SK-N-SH treated with all-trans-retinoic acid at 6 μM for 48 hours (cell line): ENCODE data around the gene ATP5F1E.

ENCODE experiments used
- ATAC-seq: fragments of 200-7000 bp; cut with Tn5 transposase; 3 replicates; pipeline ENCODE4 v1.9.1; 2020; ENCODE audit warnings: mild to moderate bottlenecking, moderate library complexity
- ARNTL ChIP-seq: fragments of 450-650 bp; formaldehyde crosslinking; IDR thresholded peaks from 2 replicates; pipeline ENCODE4 v1.5.0; 2020; ENCODE audit warnings: low read depth, mild to moderate bottlenecking, moderate library complexity, borderline replicate concordance
- BACH2 ChIP-seq: fragments of 250-450 bp; sonication (Bioruptor Pico); IDR thresholded peaks from 2 replicates; pipeline ENCODE4 v1.9.0; 2021; ENCODE audit warnings: mild to moderate bottlenecking, borderline replicate concordance
- CSDC2 ChIP-seq: fragments of 250-450 bp; sonication (Bioruptor Pico); IDR thresholded peaks from 2 replicates; pipeline ENCODE4 v1.5.0; 2020; ENCODE audit warnings: mild to moderate bottlenecking, moderate library complexity
- ESRRG ChIP-seq: fragments of 250-450 bp; sonication (Bioruptor Pico); IDR thresholded peaks from 2 replicates; pipeline ENCODE4 v1.6.1; 2021; ENCODE audit warnings: mild to moderate bottlenecking
- GLIS3 ChIP-seq: fragments of 250-450 bp; sonication (Bioruptor Pico); IDR thresholded peaks from 2 replicates; pipeline ENCODE4 v1.5.0; 2020; ENCODE audit warnings: mild to moderate bottlenecking, moderate library complexity
- ISL1 ChIP-seq: fragments of 250-450 bp; sonication (Bioruptor Pico); IDR thresholded peaks from 2 replicates; pipeline ENCODE4 v2.1.2; 2022; ENCODE audit warnings: mild to moderate bottlenecking, moderate library complexity
- PPARA ChIP-seq: fragments of 250-450 bp; sonication (Bioruptor Pico); IDR thresholded peaks from 2 replicates; pipeline ENCODE4 v1.5.0; 2020; ENCODE audit warnings: mild to moderate bottlenecking, borderline replicate concordance
- RARB ChIP-seq: fragments of 250-450 bp; sonication (Bioruptor Pico); IDR thresholded peaks from 2 replicates; pipeline ENCODE4 v1.8.0; 2021; ENCODE audit warnings: mild to moderate bottlenecking, moderate library complexity
- TOX ChIP-seq: fragments of 250-450 bp; sonication (Bioruptor Pico); IDR thresholded peaks from 2 replicates; pipeline ENCODE4 v1.8.0; 2021; ENCODE audit warnings: mild to moderate bottlenecking, moderate library complexity, borderline replicate concordance
- ZC3H10 ChIP-seq: fragments of 250-450 bp; sonication (Bioruptor Pico); IDR thresholded peaks from 2 replicates; pipeline ENCODE4 v1.5.1; 2021; ENCODE audit warnings: mild to moderate bottlenecking, moderate library complexity
- ZFP3 ChIP-seq: fragments of 250-450 bp; sonication (Bioruptor Pico); IDR thresholded peaks from 2 replicates; pipeline ENCODE4 v1.5.0; 2020; ENCODE audit warnings: mild to moderate bottlenecking, moderate library complexity
- ZFP30 ChIP-seq: fragments of 450-650 bp; formaldehyde crosslinking; IDR thresholded peaks from 2 replicates; pipeline ENCODE4 v1.5.0; 2022; ENCODE audit warnings: mild to moderate bottlenecking, moderate library complexity
- ZNF565 ChIP-seq: fragments of 450-650 bp; formaldehyde crosslinking; conservative IDR thresholded peaks from 2 replicates; pipeline ENCODE4 v1.5.0; 2020; ENCODE audit warnings: low read depth, mild to moderate bottlenecking, moderate library complexity
- ZNF70 ChIP-seq: fragments of 450-650 bp; formaldehyde crosslinking; IDR thresholded peaks from 2 replicates; pipeline ENCODE4 v1.5.0; 2020; ENCODE audit warnings: mild to moderate bottlenecking, moderate library complexity
- TF ChIP-seq, protein P1 (sequence below): fragments of 250-450 bp; sonication (Bioruptor Pico); IDR thresholded peaks from 2 replicates; pipeline ENCODE4 v1.8.0; 2020; ENCODE audit warnings: mild to moderate bottlenecking, moderate library complexity, borderline replicate concordance
- TF ChIP-seq, protein P2 (sequence below): fragments of 250-450 bp; sonication (Bioruptor Pico); IDR thresholded peaks from 2 replicates; pipeline ENCODE4 v1.8.0; 2021; ENCODE audit warnings: low read depth, mild to moderate bottlenecking, moderate library complexity, borderline replicate concordance
- TF ChIP-seq, protein P3 (sequence below): fragments of 250-450 bp; sonication (Bioruptor Pico); IDR thresholded peaks from 2 replicates; pipeline ENCODE4 v1.5.0; 2020; ENCODE audit warnings: mild to moderate bottlenecking, moderate library complexity
- TF ChIP-seq, protein P4 (sequence below): fragments of 250-450 bp; sonication (Bioruptor Pico); IDR thresholded peaks from 2 replicates; pipeline ENCODE4 v1.5.1; 2021; ENCODE audit warnings: mild to moderate bottlenecking, moderate library complexity

Gene ATP5F1E

DNA sequence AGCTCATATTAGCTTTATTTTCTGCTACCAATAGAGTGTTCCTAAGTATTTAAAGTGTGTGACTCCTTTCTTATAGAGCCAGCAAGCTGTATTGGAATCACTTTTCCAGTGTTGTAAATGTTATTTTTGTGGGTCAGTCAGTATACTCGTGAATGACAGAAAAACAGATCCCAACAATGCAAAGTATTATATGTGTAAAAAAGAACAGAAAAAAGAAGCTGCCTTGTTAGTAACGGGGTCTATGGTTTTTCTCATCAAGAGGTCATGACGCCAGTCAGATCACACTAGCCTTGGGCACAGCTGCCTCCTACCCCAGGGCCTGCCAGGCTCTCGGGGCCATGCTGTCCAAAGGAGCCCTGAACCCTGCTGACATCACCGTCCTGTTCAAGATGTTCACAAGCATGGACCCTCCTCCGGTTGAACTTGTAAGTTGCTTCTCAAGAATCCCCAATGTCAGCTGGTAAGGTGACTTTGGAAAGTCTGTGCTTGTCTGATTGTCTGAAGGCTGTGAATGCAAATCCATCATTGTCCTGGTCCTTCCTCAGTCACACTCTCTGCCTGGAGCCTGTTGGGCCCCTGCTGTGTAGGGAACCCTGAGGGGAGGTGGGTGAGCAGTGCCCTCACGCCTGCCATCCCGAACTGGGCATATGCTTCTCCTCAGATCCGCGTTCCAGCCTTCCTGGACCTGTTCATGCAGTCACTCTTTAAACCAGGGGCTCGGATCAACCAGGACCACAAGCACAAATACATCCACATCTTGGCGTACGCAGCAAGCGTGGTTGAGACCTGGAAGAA is 41.3 kb downstream of the ATP5F1E start:
- no peak for ATAC-seq
- no peak for TF ChIP-seq PPARA (CRISPR knock-in tag)
- TF ChIP-seq BACH2 (CRISPR knock-in tag) = no peak
- no peak for TF ChIP-seq ZFP30 (CRISPR knock-in tag)
- no peak for TF ChIP-seq ARNTL (CRISPR knock-in tag)
- TF ChIP-seq ESRRG (CRISPR knock-in tag) = no peak
- no peak for TF ChIP-seq ZNF70
- no peak for TF ChIP-seq ISL1 (CRISPR knock-in tag)
- TF ChIP-seq ZNF565 = no peak
- TF ChIP-seq RARB = no peak
- TF ChIP-seq, protein P1, sequence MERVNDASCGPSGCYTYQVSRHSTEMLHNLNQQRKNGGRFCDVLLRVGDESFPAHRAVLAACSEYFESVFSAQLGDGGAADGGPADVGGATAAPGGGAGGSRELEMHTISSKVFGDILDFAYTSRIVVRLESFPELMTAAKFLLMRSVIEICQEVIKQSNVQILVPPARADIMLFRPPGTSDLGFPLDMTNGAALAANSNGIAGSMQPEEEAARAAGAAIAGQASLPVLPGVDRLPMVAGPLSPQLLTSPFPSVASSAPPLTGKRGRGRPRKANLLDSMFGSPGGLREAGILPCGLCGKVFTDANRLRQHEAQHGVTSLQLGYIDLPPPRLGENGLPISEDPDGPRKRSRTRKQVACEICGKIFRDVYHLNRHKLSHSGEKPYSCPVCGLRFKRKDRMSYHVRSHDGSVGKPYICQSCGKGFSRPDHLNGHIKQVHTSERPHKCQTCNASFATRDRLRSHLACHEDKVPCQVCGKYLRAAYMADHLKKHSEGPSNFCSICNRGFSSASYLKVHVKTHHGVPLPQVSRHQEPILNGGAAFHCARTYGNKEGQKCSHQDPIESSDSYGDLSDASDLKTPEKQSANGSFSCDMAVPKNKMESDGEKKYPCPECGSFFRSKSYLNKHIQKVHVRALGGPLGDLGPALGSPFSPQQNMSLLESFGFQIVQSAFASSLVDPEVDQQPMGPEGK = no peak
- TF ChIP-seq, all 23 proteins: peak for 0

DNA sequence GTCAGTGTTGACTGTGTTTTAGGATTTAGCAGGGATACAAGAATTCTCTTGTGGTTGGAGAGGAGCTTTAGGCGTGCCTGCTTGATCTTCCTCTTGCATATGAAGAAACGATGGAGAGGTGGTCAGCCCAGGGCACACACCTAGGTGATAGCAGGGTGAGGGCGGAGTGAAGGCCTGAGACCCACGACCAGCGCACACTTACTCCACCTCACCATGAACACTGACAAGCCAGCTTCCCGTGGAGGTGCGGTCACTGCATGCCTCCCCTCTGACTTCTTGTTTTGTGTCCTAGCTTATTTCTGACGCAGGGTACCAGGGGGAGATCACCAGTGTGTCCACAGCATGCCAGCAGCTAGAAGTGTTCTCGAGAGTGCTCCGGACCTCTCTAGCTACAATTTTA is 42.9 kb downstream of the ATP5F1E start:
- TF ChIP-seq, protein P2, sequence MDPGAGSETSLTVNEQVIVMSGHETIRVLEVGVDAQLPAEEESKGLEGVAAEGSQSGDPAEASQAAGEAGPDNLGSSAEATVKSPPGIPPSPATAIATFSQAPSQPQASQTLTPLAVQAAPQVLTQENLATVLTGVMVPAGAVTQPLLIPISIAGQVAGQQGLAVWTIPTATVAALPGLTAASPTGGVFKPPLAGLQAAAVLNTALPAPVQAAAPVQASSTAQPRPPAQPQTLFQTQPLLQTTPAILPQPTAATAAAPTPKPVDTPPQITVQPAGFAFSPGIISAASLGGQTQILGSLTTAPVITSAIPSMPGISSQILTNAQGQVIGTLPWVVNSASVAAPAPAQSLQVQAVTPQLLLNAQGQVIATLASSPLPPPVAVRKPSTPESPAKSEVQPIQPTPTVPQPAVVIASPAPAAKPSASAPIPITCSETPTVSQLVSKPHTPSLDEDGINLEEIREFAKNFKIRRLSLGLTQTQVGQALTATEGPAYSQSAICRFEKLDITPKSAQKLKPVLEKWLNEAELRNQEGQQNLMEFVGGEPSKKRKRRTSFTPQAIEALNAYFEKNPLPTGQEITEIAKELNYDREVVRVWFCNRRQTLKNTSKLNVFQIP (CRISPR knock-in tag) = no peak
- TF ChIP-seq ZFP3 (CRISPR knock-in tag) (no peak), ZNF70 (no peak), ZNF565 (no peak)
- TF ChIP-seq, protein P3, sequence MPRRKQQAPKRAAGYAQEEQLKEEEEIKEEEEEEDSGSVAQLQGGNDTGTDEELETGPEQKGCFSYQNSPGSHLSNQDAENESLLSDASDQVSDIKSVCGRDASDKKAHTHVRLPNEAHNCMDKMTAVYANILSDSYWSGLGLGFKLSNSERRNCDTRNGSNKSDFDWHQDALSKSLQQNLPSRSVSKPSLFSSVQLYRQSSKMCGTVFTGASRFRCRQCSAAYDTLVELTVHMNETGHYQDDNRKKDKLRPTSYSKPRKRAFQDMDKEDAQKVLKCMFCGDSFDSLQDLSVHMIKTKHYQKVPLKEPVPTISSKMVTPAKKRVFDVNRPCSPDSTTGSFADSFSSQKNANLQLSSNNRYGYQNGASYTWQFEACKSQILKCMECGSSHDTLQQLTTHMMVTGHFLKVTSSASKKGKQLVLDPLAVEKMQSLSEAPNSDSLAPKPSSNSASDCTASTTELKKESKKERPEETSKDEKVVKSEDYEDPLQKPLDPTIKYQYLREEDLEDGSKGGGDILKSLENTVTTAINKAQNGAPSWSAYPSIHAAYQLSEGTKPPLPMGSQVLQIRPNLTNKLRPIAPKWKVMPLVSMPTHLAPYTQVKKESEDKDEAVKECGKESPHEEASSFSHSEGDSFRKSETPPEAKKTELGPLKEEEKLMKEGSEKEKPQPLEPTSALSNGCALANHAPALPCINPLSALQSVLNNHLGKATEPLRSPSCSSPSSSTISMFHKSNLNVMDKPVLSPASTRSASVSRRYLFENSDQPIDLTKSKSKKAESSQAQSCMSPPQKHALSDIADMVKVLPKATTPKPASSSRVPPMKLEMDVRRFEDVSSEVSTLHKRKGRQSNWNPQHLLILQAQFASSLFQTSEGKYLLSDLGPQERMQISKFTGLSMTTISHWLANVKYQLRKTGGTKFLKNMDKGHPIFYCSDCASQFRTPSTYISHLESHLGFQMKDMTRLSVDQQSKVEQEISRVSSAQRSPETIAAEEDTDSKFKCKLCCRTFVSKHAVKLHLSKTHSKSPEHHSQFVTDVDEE (CRISPR knock-in tag) = no peak
- TF ChIP-seq, protein P4, sequence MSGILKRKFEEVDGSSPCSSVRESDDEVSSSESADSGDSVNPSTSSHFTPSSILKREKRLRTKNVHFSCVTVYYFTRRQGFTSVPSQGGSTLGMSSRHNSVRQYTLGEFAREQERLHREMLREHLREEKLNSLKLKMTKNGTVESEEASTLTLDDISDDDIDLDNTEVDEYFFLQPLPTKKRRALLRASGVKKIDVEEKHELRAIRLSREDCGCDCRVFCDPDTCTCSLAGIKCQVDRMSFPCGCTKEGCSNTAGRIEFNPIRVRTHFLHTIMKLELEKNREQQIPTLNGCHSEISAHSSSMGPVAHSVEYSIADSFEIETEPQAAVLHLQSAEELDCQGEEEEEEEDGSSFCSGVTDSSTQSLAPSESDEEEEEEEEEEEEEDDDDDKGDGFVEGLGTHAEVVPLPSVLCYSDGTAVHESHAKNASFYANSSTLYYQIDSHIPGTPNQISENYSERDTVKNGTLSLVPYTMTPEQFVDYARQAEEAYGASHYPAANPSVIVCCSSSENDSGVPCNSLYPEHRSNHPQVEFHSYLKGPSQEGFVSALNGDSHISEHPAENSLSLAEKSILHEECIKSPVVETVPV (CRISPR knock-in tag) = no peak
- no peak for ATAC-seq

DNA sequence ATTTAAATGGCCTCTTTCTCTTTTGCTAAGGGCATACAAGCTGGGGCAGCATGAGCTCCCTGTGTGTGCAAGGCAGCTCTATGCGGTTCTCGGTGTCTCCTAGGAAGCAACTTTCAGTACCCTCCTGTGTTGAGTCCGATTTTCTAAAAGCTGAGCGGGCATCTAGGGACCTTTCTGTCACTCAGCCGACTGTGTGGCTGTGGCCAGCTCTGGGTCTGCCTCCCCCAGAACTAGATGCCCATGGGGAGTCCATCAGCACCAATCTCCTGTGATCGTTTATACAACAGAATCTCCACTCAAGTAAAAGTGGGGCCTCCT is 43.6 kb downstream of the ATP5F1E start:
- no peak for ATAC-seq
- TF ChIP-seq, protein P1 = no peak
- TF ChIP-seq ZC3H10 (CRISPR knock-in tag) (no peak), ZNF70 (no peak), TOX (no peak), ZFP30 (CRISPR knock-in tag) (no peak), GLIS3 (CRISPR knock-in tag) (no peak), CSDC2 (no peak)
- TF ChIP-seq, protein P4 (CRISPR knock-in tag) = no peak
- TF ChIP-seq, protein P3 (CRISPR knock-in tag) = no peak
